GM20000 (cell line): ENCODE results near the gene PTPN1.

Source experiments
- DNase-seq: peaks from one replicate; pipeline ENCODE4 v3.0.0; 2012; ENCODE audit warnings: low spot score
- CTCF ChIP-seq: IDR thresholded peaks from 2 replicates; pipeline ENCODE4 v1.5.1; 2012; ENCODE audit warnings: mild to moderate bottlenecking, control low read depth; ENCODE audit errors: extremely low read depth, missing control alignments

PTPN1 gene

DNA sequence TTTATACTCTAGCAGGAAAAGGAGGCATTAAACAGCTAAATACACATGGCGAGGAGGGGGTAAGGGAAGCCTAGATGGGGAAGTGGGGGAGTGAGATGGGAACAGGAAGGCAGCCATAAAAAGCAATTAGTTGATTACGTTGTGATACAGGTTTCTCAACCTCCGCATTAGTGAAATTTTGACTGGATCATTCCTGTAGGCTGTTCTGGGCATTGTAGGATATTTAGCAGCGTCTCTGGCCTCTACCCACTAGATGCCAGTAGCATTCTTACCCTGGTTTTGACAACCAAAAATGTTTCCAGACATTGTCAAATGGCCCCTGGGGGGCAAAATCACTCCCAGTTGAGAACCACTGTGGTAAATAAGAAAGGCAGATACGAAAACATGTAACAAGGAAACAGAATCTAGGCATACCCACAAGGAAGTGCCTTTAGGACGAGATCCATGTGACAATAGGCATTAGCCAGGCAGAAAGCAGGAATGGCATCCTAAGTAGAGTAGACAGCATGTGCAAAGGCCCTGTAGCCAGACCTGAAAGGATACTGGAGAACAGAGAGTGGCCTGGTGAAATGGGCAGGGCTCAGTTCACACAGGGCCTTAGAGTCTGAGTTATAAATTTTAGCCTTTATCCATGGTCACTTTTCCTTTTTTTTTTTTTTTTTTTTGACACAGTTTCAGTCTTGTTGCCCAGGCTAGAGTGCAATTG, 25.8 kb upstream of the PTPN1 start:
- DNase-seq: no peak

DNA sequence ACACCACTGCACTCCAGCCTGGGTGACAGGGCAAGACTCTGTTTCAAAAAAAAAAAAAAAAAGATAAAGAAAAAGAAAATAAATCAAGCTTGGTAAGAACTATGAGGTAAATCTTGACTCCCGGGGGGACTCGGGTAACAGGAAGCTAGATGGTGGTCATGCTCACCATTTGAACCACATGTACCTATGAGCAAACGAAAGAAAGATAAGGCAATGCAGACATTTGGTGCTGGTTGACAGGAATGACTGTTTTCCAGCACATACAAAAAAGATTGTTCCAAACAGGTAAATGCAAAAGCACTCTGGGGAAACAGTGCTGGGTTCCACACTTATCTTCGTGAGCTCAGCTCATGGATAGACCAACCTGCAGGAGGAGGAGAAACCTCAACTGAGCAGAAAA, 22.8 kb upstream of the PTPN1 start:
- no peak for TF ChIP-seq CTCF
- DNase-seq: no peak

More for the DNA sequence above, 25.8 kb upstream of the PTPN1 start:
- no peak for TF ChIP-seq CTCF

GRCh38 chr20:50488236-50488806, 21.9 kb upstream of the PTPN1 start:
- DNase-seq: no peak
- no peak for TF ChIP-seq CTCF

DNA sequence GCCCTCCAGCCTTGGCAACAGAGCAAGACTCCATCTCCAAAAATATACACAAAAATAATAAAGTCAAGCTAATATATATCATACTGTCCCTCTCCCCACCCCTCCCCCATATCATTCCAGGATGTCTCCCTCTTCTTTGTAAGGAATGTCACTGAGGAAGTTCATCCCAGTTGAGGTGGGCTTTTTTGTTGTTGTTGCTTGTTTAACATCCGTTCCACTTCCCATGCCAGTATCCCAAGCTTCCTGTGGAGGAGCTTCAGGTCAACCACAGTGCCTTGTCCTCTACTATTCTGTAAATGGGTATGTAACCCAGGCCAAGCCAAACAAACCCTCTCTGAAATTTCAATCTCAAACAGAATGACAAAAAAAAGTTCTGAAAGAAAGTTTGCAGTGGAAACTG, 19.0 kb upstream of the PTPN1 start:
- no peak for TF ChIP-seq CTCF
- no peak for DNase-seq

DNA sequence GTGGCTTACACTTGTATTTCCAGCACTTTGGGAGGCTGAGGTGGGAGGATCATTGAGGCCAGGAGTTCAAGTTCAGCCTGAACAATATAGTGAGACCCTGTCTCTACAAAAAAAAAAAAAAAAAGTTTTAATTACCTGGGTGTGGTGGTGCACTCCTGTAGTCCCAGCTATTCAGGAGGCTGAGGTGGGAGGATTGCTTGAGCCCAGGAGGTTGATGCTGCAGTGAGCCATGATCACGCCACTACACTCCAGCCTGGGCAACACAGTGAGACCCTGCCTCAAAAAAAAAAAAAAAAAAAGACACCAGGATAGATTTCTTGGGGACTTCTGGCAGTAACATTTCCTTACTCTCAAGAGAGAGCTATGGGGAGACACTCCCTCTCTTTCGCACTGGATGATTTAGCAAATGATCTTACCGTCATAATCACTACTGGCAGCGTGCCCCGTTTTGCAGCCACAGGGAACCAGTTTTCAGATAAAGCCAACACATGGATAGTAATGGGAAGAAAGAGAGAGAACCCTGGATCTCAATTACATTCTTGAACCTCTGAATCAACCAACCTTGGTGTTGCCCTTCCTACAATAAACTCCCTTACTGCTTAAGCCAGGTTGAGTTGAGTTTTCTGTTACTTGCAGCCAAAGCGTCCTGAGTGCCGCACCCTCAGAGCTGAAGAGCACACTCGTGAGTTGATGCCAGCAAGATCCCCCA, 18.1 kb upstream of the PTPN1 start:
- TF ChIP-seq CTCF: no peak
- no peak for DNase-seq

GRCh38 chr20:50493881-50494253, 16.3 kb upstream of the PTPN1 start:
- no peak for DNase-seq
- no peak for TF ChIP-seq CTCF

DNA sequence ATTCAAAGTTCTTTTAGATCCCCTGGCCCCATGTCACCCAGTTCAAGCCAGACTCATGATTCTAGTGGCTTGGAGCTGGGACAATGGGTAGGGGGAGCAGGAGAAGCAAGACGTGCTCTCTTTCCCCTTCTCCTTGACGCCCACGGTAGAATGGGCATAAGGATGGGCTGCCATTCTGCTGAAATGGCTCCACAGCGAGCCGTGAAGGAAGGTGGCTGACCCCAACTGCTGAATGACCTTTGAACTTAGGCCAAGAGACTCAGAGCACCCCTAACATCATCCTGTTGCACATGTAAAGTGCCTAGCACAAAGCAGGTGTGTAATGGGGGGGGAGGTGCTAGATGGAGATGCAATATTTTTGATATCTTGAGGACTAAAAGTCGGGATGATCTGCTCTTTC, 15.8 kb upstream of the PTPN1 start:
- no peak for TF ChIP-seq CTCF
- DNase-seq: no peak
